Ureter (tissue), 1 donor: Measurements from ENCODE around the gene BNIPL. TPM values are rescaled to one million over a fixed set of nuclear protein-coding genes. Genes with fewer than 3 reads are reported as not detected.

Experiments
- DNase-seq: peaks from one replicate; pipeline ENCODE4 v3.0.0-alpha.2; 2020; ENCODE audit warnings: low spot score
- total RNA-seq: library from RNA; stranded (reverse); gene quantifications from one replicate; pipeline ENCODE4 v1.2.4, GENCODE V29; 2023
- donor health status: DM: yes; HTN: yes; CAD: no.

BNIPL gene
- total RNA-seq, 1 donor from 2014 or later, result 10.5 TPM

GRCh38 chr1:151056149-151056548 is 19.8 kb downstream of the BNIPL start:
- no peak for DNase-seq

- DNase-seq, result peak; percentile 89
Measured at GRCh38 chr1:151058692-151059091, 22.3 kb downstream of the BNIPL start.

- peak; percentile 84 for DNase-seq
Measured at GRCh38 chr1:151059109-151060006, 23.0 kb downstream of the BNIPL start, which contains the start of gene CDC42SE1. Gene CDC42SE1, minus strand, starts transcription at chr1:151059622. Its CDS starts 3,892 bp downstream, at chr1:151055730.

GRCh38 chr1:151060007-151060656 is 23.7 kb downstream of the BNIPL start, which contains the start of gene MLLT11:
Gene MLLT11, plus strand, starts transcription at chr1:151060397. Its CDS starts 6,828 bp downstream, at chr1:151067225.
- DNase-seq, result no peak

- DNase-seq, result no peak
Measured at GRCh38 chr1:151060657-151061421, 24.5 kb downstream of the BNIPL start.

- DNase-seq, result no peak
Measured at GRCh38 chr1:151061704-151062103, 25.3 kb downstream of the BNIPL start.

GRCh38 chr1:151062741-151063371 is 26.5 kb downstream of the BNIPL start:
- DNase-seq, result no peak

- DNase-seq, result no peak
Measured at GRCh38 chr1:151065089-151065645, 28.8 kb downstream of the BNIPL start.

GRCh38 chr1:151067185-151067584 is 30.8 kb downstream of the BNIPL start:
- DNase-seq, result no peak

- no peak for DNase-seq
Measured at GRCh38 chr1:151069103-151069486, 32.7 kb downstream of the BNIPL start.

- peak; percentile 93 for DNase-seq
Measured at GRCh38 chr1:151070474-151071276, 34.3 kb downstream of the BNIPL start, which contains the start of gene GABPB2. Gene GABPB2, plus strand, starts transcription at chr1:151070761. Its CDS starts 17,429 bp downstream, at chr1:151088190.

- DNase-seq, result no peak
Measured at GRCh38 chr1:151072224-151072623, 35.8 kb downstream of the BNIPL start.

- no peak for DNase-seq
Measured at GRCh38 chr1:151085953-151086559, 49.7 kb downstream of the BNIPL start.

Other genes starting within 250 kb of the BNIPL start
- gene CTSK, start 228.3 kb upstream of the BNIPL start, total RNA-seq, result 26.5 TPM
- gene ARNT, start 160.0 kb upstream of the BNIPL start, total RNA-seq, result 47.0 TPM
- not detected for gene CTXND2, start 149.4 kb upstream of the BNIPL start, total RNA-seq
- 56.9 TPM for gene SETDB1, start 110.2 kb upstream of the BNIPL start, total RNA-seq
- gene CERS2, start 61.8 kb upstream of the BNIPL start, total RNA-seq, result 138 TPM
- gene ANXA9, start 54.3 kb upstream of the BNIPL start, total RNA-seq, result 39.7 TPM
- gene MINDY1, start 29.7 kb upstream of the BNIPL start, total RNA-seq, result 34.0 TPM
- gene PRUNE1, start 28.1 kb upstream of the BNIPL start, total RNA-seq, result 26.7 TPM
- gene C1orf56, start 11.2 kb downstream of the BNIPL start, total RNA-seq, result 5.9 TPM
- 172 TPM for gene CDC42SE1, start 23.0 kb downstream of the BNIPL start, total RNA-seq
- 1.4 TPM for gene MLLT11, start 23.8 kb downstream of the BNIPL start, total RNA-seq
- gene GABPB2, start 34.2 kb downstream of the BNIPL start, total RNA-seq, result 26.6 TPM
- gene SEMA6C, start 110.0 kb downstream of the BNIPL start, total RNA-seq, result 6.2 TPM
- 0.34 TPM for gene TNFAIP8L2, start 120.1 kb downstream of the BNIPL start, total RNA-seq
- 12.0 TPM for gene LYSMD1, start 129.3 kb downstream of the BNIPL start, total RNA-seq
- gene SCNM1, start 129.6 kb downstream of the BNIPL start, total RNA-seq, result 24.2 TPM
- gene TMOD4, start 139.4 kb downstream of the BNIPL start, total RNA-seq, result 2.0 TPM
- gene VPS72, start 153.6 kb downstream of the BNIPL start, total RNA-seq, result 52.1 TPM
- 55.9 TPM for gene PIP5K1A, start 162.0 kb downstream of the BNIPL start, total RNA-seq
- gene PSMD4, start 218.1 kb downstream of the BNIPL start, total RNA-seq, result 120 TPM
- gene ZNF687, start 245.7 kb downstream of the BNIPL start, total RNA-seq, result 27.8 TPM